Lower leg skin (tissue), 4 donors: ENCODE results near the gene PANK4. TPM values are rescaled to one million over a fixed set of nuclear protein-coding genes. Genes with fewer than 3 reads are reported as not detected.

Source experiments
- DNase-seq, 2 donors: peaks; one replicate each; pipeline ENCODE4 v3.0.0-alpha.2; 2019; ENCODE audit warnings: low spot score in 2 of 2
- H3K4me3 ChIP-seq: fragments of 200-600 bp; sonication (generic); 2 replicates; pipeline ENCODE4 v1.5.1; 2017; ENCODE audit warnings: mild to moderate bottlenecking, low read depth; ENCODE audit not compliant: poor library complexity, severe bottlenecking
- POLR2A ChIP-seq, 2 donors: fragments of 450-650 bp; IDR thresholded peaks; one replicate each; pipeline ENCODE4 v1.6.1; 2016 to 2017; ENCODE audit warnings: antibody characterized with exemption in 2 of 2, mild to moderate bottlenecking in 1 of 2, moderate library complexity in 1 of 2
- WGBS, 2 donors: methylation state at CpG; one replicate each; pipeline ENCODE4 v1.1.5; 2018; 5-methylcytosine and 5-hydroxymethylcytosine counted together
- intact Hi-C: fragments of 100-400 bp; cut with DNase I; formaldehyde crosslinking; loops from one replicate; pipeline ENCODE4 v1.15.0; 2023; ENCODE audit warnings: low total_unique reads
- total RNA-seq, 4 donors: library from RNA; depleted of rRNA; stranded (reverse); fragments of >200 nt; gene quantifications; one replicate each; pipeline ENCODE4 v1.1.0, GENCODE V29; 2016
- TF ChIP-seq, protein P1 (sequence below), 3 donors: fragments of 450-650 bp; IDR thresholded peaks; one replicate each; pipeline ENCODE4 v1.5.1; 2016; ENCODE audit warnings: antibody characterized with exemption in 3 of 3, mild to moderate bottlenecking in 3 of 3, moderate library complexity in 2 of 3

Gene PANK4
- total RNA-seq, 4 donors from 2014 or later = 26.8 to 34.7 (median 32.5) TPM

DNA sequence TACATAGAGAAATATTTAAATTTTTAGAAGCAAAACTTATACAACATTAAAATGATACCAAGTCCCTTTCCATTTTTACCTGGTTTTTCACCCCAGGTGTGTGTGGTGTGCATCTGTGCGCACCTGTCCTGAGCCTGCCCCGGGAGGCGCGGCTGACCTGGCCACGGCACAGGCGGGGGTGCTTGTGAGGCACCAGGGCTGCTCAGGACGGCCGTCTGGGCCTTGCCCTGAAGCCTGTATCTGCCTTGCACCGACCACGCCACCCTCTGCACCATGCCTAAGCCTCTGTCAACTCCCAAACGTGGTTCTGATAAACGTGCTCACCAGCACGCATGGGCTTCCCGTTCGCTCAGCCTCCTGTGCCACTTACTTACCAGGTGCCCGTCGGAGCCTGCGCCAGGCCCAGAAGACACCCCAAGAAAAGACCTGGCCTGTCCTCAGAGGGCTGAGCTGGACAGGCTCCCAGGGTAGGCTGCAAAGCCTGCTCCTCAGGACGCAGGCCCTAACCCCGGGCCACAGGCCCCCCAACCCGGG, 20.9 kb downstream of the PANK4 start:
- no peak for DNase-seq
- intact Hi-C loops = no loop called here
- 59 to 64% methylated on average over 18 of the region's 21 CpGs for WGBS, 2 donors

DNA sequence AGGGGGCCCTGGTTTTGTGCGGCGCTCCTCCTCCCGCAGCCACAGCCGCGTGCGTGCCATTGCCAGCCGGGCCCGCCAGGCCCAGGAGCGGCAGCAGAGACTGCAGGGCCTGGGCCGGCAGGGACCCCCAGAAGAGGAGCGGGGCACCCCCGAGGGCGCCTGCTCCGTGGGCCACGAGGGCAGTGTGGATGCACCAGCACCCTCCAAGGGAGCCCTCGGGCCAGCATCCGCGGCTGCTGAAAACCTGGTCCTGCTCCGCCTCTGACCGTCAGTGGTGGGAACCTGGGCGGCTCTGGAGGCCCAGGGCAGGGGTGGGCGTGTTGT, 21.5 kb downstream of the PANK4 start:
- H3K4me3 ChIP-seq = no peak overlapping the region
- TF ChIP-seq, protein P1, sequence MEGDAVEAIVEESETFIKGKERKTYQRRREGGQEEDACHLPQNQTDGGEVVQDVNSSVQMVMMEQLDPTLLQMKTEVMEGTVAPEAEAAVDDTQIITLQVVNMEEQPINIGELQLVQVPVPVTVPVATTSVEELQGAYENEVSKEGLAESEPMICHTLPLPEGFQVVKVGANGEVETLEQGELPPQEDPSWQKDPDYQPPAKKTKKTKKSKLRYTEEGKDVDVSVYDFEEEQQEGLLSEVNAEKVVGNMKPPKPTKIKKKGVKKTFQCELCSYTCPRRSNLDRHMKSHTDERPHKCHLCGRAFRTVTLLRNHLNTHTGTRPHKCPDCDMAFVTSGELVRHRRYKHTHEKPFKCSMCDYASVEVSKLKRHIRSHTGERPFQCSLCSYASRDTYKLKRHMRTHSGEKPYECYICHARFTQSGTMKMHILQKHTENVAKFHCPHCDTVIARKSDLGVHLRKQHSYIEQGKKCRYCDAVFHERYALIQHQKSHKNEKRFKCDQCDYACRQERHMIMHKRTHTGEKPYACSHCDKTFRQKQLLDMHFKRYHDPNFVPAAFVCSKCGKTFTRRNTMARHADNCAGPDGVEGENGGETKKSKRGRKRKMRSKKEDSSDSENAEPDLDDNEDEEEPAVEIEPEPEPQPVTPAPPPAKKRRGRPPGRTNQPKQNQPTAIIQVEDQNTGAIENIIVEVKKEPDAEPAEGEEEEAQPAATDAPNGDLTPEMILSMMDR (IDR thresholded peaks at IDR 0.05) = no peak
- no peak for TF ChIP-seq POLR2A (IDR thresholded peaks at IDR 0.05)
- no peak for DNase-seq
- intact Hi-C loops = no loop called here
- WGBS, 2 donors = 31% methylated on average over 7 of the region's 22 CpGs; no CpG with 5 or more reads in 1 of the 2 donors

More for the DNA sequence above, 20.9 kb downstream of the PANK4 start:
- TF ChIP-seq, protein P1 (IDR thresholded peaks at IDR 0.05) = no peak
- no peak for TF ChIP-seq POLR2A (IDR thresholded peaks at IDR 0.05)
- no peak overlapping the region for H3K4me3 ChIP-seq

DNA sequence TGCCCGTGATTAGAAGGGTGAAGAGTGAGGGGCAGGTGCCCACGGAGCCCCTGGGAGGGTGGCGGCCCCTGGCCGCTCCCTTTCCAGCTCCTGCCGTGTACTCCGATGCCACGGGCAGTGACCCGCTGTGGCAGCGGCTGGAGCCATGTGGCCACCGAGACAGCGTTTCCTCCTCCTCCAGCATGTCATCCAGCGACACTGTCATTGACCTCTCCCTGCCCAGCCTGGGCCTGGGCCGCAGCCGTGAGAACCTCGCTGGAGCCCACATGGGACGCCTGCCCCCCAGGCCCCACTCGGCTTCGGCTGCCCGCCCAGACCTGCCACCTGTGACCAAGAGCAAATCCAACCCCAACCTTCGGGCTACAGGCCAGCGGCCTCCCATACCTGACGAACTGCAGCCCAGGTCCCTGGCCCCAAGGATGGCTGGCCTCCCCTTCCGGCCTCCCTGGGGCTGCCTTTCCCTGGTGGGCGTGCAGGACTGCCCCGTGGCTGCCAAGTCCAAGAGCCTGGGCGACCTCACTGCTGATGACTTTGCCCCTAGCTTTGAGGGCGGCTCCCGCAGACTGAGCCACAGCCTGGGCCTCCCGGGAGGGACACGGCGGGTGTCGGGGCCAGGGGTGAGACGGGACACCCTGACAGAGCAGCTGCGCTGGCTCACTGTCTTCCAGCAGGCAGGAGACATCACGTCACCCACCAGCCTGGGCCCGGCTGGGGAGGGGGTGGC, 22.0 kb downstream of the PANK4 start:
- H3K4me3 ChIP-seq = no peak overlapping the region
- intact Hi-C loops = no loop called here
- no peak for TF ChIP-seq POLR2A (IDR thresholded peaks at IDR 0.05)
- TF ChIP-seq, protein P1 (IDR thresholded peaks at IDR 0.05) = no peak
- DNase-seq = no peak
- 60 to 81% methylated on average over 24 to 30 of the region's 36 CpGs for WGBS, 2 donors

DNA sequence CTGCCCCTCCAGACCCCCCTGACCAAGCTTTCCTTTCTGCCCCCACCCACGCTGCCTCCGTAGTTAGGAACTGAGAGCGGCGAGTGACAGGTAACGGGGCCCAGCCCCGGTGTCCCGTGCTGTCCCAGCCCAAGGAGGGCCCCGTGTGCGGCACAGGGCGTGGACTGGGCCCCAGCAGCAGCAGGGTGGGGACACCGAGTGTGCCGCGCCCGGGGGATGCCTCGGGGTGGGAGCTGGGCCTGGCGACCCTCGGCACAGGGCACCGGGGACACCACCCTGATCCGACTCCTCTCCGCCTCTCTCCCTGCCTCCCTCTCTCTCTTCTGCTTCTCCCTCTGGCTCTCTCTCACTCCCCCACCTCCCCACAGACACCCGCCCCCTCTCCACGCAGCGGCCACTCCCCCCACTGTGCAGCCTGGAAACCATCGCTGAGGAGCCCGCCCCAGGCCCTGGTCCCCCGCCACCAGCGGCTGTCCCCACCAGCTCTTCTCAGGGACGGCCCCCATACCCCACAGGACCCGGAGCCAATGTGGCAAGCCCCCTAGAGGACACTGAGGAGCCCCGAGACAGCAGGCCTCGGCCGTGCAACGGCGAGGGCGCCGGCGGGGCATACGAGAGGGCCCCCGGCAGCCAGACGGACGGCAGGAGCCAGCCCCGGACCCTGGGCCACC, 22.7 kb downstream of the PANK4 start:
- intact Hi-C loops = no loop called here
- WGBS, 2 donors = 56 to 63% methylated on average over 39 to 42 of the region's 42 CpGs
- TF ChIP-seq, protein P1 (IDR thresholded peaks at IDR 0.05) = no peak
- TF ChIP-seq POLR2A (IDR thresholded peaks at IDR 0.05) = no peak
- no peak overlapping the region for H3K4me3 ChIP-seq
- no peak for DNase-seq

DNA sequence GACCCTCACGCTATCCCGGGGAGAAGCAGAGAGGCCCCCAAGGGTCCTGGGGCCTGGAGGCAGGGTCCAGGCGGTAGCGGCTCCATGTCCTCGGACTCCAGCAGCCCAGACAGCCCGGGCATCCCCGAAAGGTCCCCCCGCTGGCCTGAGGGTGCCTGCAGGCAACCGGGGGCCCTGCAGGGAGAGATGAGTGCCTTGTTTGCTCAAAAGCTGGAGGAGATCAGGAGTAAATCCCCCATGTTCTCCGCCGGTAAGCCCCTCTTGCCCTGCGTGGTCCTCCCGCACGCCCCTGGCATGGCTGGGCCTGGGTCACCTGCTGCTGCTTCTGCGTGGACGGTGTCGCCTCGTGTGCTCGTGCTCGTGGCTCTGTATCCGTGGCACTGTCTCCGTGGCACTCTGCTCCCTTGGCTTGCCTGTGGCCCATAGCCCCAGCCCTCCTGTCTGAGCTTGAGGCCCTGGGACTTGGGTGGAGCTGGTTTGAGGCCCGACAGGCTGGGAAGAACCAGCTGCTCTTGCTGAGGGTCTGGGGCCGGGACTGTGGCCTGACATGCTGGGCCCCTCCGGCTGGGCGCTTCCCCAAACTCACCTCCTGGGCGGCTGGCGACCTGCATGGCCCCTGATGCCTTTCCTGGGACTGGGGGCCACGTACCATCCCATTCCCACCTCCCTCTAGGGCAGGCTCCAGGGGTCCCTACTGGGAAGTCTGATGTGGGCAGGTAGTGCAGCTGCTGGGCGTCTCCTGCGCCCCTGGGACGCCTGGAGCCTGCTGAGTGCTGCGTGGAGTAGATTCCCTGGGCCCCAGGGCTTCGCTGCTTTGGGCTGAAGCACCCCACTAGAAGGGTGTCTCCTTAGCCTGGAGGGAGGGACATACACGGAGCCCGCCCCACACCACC, 23.5 kb downstream of the PANK4 start:
- intact Hi-C loops = no loop called here
- no peak for TF ChIP-seq POLR2A (IDR thresholded peaks at IDR 0.05)
- TF ChIP-seq, protein P1 (IDR thresholded peaks at IDR 0.05) = no peak
- no peak overlapping the region for H3K4me3 ChIP-seq
- DNase-seq = no peak
- 77 to 78% methylated on average over 33 to 36 of the region's 36 CpGs for WGBS, 2 donors
